ENCODE results near the gene E2F6.

Gene E2F6

DNA sequence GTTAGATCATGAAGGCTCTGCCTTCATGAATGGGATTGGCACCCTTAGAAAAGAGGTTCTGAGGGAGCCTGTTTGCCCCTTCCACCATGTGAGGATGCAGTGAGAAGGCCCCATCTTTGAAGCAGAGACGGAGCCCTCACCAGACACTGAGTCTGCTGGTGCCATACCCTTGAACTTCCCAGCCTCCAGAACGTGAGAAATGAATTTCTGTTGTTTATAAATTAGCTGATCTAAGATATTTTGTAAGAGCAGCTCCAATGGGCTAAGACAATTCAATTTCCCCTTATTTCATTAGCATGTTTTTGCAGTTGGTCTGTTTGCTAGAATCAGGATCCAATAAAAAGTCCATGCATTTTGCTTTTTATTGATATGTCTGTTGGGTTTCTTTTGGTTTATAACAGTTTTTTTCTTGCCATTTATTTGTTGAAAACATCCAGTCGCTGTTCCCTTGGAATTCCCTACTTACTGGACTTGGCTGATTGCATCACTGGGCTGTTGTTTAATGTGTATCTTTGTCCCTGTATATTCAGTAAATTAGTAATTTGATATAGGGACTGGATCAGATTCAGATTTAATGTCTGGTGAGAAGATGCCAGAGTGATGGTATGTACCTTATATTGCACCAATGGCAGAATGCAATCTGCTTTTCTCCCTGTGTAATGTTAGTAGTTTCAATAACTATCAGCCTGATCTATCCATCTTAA is 43.8 kb upstream of the E2F6 start:
- DNase-seq (ENCODE audit: low spot score): no peak
- TF ChIP-seq, protein P1, sequence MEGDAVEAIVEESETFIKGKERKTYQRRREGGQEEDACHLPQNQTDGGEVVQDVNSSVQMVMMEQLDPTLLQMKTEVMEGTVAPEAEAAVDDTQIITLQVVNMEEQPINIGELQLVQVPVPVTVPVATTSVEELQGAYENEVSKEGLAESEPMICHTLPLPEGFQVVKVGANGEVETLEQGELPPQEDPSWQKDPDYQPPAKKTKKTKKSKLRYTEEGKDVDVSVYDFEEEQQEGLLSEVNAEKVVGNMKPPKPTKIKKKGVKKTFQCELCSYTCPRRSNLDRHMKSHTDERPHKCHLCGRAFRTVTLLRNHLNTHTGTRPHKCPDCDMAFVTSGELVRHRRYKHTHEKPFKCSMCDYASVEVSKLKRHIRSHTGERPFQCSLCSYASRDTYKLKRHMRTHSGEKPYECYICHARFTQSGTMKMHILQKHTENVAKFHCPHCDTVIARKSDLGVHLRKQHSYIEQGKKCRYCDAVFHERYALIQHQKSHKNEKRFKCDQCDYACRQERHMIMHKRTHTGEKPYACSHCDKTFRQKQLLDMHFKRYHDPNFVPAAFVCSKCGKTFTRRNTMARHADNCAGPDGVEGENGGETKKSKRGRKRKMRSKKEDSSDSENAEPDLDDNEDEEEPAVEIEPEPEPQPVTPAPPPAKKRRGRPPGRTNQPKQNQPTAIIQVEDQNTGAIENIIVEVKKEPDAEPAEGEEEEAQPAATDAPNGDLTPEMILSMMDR (IDR thresholded peaks at IDR 0.05; ENCODE audit: extremely low read depth, missing control alignments): no peak

DNA sequence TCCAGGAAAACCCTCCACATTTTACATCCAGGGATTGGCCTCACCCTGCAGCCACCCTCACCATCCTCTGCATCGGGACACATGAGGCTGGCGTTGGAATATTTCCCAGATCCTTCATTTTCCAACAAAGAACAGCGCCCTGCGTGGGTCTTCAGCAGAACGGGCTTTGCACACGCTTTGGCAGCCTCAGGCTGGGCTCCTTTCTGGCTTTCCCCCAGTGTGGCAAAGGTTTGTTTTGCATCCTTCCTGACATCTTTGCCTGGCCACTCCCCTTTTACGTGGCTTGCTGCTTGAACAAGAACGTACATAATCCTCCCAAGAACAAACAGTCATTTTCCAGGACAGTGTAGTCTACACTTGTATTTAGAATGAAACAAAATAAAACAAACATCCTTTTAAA is 42.3 kb upstream of the E2F6 start:
- no peak for DNase-seq (ENCODE audit: low spot score)
- TF ChIP-seq, protein P1 (IDR thresholded peaks at IDR 0.05; ENCODE audit: extremely low read depth, missing control alignments): no peak

DNA sequence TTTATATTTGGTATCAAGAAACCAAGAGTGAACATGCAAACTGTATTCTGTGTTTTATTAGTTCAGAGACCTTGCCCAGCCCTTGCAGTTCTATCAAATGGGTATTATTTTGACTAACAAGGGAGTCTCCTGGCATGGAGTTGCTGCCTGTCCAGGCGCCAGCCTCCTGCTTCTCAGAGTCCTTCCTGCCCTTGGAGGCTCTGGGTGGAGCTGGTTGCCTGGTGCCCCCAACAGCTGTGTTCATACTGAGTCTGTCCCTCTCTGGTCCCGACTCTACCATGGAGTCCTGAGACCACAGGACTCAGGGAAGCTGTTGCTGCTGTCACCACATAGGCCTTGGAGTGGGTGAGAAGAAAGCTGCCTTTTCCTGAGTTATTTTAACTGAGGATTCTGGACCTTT is 41.6 kb upstream of the E2F6 start:
- TF ChIP-seq, protein P1 (IDR thresholded peaks at IDR 0.05; ENCODE audit: extremely low read depth, missing control alignments): no peak
- no peak for DNase-seq (ENCODE audit: low spot score)

DNA sequence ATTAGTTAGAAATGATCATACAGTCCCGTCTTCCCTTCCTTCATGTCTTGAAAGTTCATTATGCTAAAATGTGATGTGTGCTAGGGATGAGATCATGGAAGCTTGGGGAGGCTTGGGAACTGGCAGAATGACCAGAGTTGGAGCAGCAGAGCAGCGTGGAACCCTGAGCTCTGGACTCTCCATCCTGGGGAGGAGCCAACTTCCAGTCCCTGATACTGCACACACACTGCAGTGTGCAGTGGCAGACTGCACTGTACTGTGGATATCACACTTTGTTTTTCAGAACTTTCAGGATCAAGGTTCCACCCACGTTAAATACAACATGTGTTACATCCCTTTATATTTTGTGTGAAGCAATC is 40.6 kb upstream of the E2F6 start:
- TF ChIP-seq, protein P1 (IDR thresholded peaks at IDR 0.05; ENCODE audit: extremely low read depth, missing control alignments): no peak
- no peak for DNase-seq (ENCODE audit: low spot score)

DNA sequence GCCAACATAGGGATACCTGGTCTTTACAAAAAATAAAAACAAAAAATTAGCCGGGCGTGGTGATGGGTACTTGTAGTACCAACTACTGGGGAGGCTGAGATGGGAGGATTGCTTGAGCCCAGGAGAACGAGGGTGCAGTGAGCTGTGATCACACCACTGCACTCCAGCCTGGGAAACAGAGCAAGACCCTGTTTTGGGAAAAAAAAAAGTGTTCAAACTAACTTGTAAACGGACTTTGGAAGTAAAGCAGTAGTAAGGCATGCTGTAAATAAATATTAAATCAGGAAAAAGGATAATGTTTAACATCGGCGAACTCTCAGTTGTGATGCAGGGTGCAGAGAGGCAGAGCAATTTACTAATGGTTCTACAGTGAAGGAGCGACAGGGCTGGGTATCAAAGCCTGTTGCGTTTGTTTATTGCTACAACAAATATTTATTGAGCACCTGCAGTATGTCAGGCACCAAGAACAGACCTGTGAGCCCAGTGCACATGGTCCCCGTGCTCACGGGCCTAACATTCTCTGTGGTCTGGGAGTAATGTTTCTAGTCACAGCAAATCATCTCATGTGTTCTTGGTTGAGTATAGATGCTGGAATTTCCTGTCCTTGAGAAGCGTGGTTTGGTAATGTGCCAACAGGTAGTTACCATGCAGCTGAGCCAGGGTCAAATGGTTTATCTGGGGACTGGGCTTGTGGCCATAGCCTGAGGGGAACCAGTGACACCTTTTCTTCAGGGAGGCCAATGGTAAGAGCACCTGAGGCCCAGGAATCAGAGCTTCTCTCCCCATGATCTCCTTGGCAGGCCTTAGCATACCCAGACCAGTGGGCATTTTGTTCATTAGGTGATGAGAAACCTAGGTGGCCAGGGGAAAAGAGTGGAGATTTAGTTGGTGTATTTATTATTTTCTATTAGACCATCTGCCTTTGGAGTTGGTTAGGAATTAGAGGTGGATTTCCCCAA is 40.0 kb upstream of the E2F6 start:
- no peak for DNase-seq (ENCODE audit: low spot score)

DNA sequence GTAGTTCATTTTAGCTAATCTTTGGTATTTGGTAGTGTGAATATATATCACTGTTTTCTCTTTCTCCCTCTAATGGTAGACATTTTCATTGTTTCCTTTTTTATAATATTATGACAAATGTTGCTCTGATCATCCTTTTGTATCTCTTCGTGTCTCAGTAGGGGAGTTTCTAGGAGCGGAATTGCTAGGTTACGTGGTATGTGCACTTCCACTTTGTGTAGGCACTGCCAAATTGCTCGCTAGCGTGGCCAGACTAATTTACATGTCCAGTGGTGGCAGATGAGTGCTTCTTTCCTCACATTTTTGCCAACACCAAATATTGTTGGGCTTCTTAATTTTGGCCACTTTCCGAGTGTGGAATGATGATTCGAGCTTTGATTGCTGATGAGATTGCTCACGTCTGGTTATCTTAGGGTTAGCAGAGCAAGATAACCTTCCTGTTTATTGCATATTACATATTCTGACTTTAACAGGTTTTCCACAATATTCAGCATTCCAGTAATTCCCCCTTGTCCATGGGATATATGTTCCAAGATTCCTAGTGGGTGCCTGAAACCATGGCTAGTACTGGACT is 37.5 kb upstream of the E2F6 start:
- TF ChIP-seq, protein P1 (IDR thresholded peaks at IDR 0.05; ENCODE audit: extremely low read depth, missing control alignments): no peak
- DNase-seq (ENCODE audit: low spot score): no peak

More for the DNA sequence above, 40.0 kb upstream of the E2F6 start:
- TF ChIP-seq, protein P1 (IDR thresholded peaks at IDR 0.05; ENCODE audit: extremely low read depth, missing control alignments): no peak

All from GM20000 (cell line).